GM18520 (cell line): ENCODE data around the gene PDE3A.
"Not testable (repeated sequence)": the region's sequence is repeated elsewhere in the genome, so short reads cannot be mapped to it uniquely, and the experiment has no call there.

Experiments
- ATAC-seq: cut with Tn5 transposase; IDR thresholded peaks from one replicate; pipeline ENCODE4 v1.9.1; 2021; ENCODE audit not compliant: unreplicated experiment

Gene PDE3A

DNA sequence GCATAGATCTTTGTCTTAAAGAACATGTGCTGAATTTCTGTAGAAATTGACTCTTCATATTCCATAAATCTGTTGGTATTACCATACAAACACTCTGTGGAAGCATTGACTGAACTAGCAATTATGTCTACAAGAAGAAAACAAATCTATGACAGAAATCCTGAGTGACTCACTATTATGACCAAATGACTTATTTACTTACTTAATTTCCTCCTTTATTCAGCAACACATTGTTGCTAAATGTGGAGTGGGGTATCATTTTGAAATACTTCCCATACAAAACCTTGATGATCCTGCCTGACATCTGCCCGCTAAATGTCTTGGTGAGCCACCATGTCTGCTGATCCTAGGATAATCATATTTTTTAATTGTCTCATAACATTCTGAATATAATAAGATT lies 227.7 kb downstream of the PDE3A start:
- ATAC-seq: no peak

DNA sequence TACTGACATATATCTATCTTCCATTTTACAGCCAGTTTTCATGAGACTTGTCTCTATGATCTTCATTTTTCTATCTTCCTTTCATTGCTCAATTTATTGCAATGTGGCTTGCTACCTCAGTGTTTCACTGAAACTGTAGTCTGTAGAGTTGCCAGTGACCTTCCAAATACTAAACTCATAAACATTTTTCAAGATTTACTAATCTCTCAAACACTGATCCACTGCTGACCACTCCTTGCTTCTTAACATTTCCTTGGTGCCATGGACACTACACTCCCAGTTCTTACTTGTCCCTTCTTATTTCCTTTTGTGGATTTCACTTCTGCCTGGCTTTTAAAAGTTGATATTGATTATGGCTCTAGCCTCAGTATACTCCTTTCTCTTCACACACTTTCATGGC lies 231.4 kb downstream of the PDE3A start:
- no peak for ATAC-seq

DNA sequence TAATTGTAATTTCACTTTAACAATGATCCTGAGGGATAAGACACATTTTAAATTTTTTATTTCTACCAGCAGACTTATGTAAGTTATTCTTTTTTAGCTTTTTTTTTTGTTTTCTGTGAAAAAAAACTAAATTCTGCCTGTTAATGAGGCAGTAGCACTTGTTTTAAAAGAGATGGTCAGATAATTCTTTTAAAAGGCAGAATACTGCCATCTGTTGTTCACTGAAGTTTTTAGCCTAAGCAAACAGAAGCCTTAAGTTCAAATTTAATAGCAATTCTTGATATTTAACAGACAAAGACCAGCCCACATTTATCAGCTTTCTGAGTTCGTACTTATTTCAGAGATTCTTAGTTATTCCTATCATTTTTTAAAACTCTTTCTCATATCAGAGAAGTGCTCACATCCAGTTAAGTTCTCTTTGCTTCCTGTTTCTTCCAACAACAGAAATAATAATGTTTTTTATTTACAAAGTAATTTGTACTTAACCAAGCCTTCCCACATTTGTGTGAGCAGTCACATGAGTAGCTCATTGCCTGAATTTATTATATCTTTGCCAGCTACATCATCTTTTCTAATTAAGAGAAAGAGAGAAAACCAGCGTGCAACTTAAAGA lies 233.4 kb downstream of the PDE3A start:
- no peak for ATAC-seq

DNA sequence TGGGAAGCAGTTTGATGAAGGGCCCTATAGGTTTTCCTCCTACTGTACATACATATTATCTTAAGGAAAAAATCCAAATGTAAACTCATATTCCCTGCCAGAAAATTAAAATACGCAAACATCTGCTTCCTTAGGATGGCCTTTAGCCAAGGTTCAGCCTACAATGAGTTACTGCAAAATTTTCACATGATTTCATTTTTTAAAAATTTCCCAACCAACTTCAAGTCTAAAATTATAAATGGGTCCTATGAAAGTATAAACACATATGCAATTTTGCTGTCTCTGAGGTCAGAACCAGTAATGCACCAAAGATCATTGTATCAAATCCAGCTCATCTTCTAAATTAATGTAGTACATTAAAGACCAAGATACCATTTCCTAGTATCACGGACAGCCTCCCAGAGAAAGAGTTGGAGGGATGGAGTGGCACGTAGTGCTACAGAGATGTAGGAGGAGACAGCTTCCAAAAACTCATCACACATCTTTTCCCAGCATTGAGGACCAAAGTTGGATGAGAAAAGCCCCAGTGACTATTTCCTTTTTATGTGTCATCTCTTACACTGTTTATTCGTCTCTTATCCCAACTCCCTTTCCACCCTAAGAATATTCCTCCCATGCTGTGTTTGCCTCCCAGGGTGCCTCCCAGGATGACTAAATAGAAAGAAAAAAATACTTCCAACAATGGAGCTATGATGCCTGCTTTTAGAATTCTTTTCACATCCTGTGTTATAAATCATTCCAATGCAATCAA lies 234.5 kb downstream of the PDE3A start:
- ATAC-seq: no peak

DNA sequence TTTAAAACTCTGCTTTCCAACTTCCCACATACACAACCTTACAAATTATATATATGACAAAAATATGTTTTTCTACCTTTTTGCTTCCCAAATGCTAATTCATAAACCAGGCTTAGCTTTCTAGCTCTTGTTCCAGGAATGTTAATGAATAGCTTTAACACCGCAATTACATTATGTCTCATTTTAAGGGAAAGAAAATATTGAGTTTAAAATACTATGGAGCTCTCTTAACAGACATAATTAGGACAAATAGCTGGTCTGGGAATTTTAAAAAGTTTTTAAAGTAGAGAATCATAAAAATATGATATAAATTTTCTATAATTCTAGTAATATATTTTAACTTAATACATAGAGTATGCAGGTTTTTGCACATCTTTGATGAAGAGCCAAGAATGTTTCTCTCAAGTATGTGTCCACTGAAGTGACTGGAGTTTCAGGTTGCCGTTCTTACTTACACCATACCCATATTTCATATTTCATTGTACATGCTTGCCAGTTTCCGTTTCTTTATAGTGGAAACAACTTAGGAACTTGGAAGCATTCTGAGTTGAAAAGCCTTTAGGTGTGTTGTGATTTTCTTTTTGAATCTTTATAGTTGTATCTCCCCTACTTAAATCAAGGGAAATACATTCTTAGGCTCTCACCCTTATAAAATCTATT lies 236.2 kb downstream of the PDE3A start:
- ATAC-seq: no peak

DNA sequence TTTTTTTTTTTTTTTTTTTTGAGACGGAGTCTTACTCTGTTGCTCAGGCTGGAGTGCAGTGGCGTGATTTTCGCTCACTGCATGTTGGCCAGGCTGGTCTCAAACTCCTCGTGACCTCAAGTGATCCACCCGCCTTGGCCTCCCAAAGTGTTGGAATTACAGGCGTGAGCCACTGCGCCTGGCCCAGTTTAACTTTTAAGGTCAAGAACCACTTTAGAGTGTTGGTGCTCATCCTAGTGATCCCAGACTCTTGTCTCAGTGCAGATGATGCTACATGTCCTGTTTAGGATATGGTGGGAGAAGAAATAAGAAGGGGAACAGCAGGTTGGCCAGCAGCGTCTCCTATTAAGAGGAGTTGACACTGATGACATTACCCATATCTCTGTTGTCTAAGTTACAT lies 246.7 kb downstream of the PDE3A start:
- not testable (repeated sequence) for ATAC-seq

DNA sequence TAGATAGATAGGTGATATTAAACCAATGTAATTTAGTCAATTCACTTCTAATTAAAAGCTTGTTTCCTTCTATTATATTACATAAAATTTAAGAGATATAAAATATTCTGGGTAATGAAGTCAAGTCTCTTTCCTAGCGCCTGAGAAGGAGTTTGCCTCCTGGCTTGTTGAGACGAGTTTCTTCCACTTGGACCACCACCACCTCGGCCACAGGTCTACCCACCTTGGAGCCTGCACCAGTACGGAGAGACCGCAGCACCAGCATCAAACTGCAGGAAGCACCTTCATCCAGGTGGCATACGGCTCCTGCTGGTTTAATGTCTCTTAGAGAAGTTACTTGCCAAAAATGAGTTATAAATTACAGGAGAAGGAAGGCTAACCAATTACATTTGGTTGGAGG lies 247.8 kb downstream of the PDE3A start:
- ATAC-seq: no peak

DNA sequence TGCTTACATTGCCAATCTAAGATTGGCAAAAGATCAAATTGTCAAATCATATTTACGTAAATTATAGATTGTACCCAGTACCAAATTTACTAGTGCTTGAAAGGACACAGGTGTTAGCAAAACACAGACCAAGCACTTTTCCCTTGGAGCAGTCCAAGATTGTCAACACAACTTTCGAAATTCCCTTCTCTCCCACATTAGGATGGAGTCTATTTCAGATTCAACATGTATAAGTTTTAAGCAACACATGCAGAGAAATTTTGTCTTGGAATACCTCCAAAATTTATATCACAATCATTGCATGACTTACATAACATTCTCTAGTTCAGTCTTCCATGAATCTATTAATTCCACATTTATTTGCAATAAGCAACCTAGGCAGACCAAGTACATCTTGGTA lies 251.9 kb downstream of the PDE3A start:
- ATAC-seq: no peak

DNA sequence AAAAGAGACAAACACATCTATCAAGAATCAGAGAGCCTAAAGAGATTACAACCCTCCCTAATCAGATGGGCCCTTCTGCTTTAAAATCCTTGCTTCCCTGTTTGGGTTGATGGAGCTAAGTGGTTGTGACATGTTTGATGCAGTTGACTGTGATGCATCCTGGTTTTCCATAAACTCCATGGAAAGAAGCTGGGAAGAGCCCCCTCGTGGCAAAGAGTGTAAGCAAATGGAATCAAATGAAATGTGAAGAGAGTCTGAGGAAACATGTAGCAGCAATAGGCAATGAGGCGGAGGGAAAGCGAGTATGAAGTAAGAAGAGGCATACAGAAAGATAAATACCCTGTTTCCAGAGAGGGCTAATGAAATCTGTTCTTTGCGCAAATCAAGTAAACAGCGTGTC lies 256.4 kb downstream of the PDE3A start:
- no peak for ATAC-seq

DNA sequence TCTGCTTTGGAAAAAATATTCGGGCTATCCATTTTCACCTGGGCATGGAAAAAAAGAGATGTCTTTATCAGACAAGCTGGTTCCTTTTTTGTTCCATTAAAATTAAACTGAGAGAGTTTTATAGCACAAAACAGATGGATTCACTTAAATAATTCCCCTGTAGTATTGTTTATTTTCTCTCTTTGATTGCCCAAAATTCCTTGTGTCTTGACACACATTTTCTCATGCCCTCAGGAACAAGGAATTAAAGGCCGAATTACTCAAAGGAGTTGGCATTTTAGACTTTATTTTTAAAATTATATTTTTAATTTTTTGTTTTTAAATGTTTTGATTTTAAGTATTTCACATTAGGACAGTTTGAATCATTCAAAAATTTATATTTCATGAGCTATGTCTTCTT lies 257.2 kb downstream of the PDE3A start:
- ATAC-seq: no peak

DNA sequence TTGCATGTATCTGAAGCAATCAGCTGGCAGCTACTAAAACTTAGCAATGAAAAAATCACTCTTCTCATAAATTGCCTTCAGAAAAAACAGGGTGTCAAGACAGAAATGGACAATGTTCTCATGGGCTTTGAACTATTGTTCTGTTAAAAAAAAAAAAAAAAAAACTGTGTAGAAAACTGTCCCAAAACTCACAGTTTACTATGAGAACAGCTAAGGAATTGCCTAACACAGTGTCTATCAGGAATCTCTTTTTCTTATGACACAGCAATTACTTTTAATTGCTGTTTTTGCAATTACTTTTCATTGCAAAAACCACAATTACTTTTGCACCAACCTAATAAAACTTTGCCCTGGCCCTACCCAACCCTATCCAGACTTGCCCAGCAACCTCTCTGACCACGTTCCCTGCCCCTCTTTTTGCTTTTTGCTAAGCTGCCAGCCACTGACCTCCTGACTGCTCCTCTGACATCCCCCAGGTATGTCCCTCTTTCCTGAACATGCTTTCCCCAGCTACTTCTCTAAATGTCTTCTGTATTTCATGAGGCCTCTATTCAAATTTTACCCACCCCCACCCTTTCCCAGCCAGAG lies 258.8 kb downstream of the PDE3A start:
- ATAC-seq: no peak

DNA sequence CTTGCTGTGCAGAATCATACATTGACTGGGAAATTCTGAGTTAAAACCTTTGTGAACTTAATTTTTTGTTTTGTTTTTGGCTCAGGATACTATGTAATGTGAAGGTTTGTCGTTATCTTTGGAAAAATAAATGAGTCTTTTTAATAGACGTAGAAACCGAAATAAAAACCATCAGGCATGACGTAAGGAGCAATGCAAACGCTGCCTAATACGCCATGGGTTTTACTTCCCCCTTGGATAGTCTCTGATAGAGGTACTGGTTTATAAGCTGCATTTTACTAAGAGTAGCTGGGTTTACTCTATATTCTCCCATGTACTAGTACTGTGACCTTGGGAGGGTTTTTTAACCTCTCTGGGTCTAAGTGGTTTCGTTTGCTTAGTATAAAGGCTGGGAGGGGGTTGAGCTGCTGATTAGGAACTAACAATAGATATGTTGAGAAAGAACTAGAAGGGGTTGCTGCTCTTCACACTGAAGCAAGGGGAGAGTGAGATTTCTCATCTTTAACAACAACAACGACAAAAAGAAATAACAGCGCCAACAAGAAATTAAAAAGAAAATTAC lies 260.0 kb downstream of the PDE3A start:
- no peak for ATAC-seq

DNA sequence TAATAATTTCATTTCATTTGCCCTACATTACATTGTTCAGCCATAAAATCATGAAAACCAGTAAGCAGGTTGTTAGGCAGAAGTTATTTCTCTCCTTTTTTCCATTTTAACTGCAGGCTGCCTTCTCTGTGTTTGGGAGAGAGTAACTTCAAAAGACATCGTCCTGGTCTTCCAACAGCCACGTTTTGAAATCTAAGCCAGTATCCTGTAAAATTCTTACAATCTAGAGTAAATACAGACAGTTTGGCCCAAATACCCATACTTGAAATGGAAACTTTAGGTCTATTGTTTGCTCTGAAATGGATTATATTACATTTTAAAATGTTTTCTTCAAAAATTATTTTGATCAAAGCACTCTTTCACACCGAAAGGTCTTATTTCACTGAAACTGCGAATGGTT lies 260.7 kb downstream of the PDE3A start:
- no peak for ATAC-seq

DNA sequence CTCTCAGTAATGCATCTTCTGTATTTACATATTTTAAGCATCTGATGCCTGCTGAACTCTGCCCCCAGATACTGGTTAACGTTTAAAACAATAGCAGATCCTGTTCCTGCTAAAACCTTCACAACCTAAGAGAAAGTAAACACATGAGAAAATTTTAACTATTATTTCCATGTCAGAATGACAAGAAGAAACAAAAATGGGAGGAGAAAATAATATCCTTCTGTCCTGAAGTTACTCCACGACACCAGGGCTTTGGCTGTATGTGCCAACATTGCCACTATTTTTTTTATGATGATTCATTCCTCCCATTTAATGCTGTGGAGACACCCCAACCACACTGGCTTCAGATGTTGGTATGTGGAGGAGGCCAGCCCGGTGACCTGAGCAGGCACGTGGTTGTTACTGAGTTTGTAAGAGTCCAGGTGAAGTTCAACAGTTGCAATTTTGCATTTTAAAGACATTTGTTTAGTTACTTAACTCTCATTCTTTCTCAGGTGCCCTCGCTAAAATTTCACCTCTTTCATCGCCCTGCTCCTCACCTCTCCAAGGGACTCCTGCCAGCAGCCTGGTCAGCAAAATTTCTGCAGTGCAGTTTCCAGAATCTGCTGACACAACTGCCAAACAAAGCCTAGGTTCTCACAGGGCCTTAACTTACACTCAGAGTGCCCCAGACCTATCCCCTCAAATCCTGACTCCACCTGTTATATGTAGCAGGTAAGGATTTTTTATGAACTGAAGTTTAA lies 261.2 kb downstream of the PDE3A start:
- no peak for ATAC-seq

DNA sequence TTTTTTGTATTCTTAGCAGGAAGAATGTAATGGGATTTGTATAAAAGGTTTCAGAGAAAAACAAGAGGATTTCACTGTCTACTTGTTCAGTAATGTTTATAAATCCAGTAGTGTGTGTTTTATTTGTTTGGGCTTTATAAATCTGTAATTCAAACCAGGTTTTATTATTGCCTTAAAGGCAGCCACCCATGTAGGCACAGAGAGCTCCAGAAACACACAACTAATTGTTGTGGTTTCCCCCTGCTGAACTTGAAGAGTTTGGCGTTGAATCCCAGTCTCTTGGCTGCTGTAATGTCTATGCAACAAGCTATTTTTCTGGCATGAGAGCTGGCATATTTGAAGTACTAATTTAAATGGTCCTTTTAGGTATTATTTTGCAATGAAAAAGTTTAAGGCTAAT lies 263.4 kb downstream of the PDE3A start:
- ATAC-seq: no peak

DNA sequence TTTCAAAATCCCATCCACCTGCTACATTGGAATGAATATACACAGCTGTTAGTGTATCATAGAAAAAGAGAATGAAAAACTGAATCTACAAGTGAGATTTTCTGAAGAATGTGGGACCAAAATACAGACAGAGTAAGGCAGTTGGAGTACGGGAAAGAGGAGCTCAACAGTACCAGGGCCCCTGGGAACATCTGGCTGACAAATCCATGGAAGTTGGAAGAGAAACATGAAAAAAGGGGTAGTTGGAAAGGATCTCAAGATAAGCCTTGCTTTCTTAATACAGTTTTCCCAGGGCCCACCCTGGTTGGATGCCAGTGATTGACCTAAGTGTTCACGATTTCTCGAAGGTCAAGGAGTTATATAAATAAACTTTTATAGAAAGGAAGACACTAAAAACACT lies 272.8 kb downstream of the PDE3A start:
- no peak for ATAC-seq

DNA sequence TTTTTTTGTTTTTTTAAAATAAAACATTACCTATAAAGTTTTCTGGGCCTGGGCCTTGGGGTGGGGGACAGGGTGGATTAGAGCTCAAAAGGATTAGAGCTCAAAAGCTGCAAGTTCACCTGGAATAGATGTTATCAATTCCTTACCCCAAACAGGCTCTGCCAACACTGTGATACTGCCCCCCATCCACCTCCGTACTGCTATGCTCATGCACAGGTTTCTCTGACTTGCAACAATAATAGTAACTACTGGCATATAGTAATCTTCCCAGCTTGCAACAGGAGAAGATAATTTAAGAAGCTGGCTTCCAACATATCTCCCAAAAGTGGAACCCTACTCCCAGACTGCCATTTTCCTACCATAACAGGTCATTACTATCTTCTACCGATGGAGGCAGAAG lies 275.5 kb downstream of the PDE3A start:
- ATAC-seq: no peak

DNA sequence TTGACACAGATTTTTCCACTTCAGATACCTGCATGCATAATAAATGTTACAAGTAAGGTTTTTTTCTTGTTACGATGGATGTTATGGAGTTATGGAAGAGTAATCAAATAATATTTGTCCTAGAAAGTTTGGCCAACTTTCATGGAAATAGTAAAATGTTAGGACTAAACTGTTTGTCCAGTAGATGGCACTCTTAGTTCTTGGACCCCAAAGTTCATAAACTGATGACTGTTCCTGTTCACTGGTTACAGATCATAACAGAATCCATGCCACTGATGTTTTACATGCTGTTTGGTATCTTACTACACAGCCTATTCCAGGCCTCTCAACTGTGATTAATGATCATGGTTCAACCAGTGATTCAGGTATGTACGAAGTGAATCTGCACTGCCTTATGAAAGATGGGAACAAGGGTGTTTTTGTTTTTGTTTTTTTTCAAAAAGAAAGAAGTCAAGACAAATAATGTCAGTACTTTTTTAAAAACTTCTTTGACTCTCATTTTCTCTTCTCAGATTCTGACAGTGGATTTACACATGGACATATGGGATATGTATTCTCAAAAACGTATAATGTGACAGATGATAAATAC lies 278.0 kb downstream of the PDE3A start:
- ATAC-seq: no peak

DNA sequence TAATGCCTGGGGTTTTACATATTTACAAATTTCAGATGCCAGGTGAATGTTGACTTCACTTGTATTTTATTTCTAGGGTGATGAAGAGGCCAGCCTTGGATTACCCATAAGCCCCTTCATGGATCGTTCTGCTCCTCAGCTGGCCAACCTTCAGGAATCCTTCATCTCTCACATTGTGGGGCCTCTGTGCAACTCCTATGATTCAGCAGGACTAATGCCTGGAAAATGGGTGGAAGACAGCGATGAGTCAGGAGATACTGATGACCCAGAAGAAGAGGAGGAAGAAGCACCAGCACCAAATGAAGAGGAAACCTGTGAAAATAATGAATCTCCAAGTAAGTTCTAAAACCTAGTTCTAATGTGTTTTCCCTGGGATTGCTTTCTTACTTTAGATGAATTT lies 285.5 kb downstream of the PDE3A start:
- ATAC-seq: no peak

DNA sequence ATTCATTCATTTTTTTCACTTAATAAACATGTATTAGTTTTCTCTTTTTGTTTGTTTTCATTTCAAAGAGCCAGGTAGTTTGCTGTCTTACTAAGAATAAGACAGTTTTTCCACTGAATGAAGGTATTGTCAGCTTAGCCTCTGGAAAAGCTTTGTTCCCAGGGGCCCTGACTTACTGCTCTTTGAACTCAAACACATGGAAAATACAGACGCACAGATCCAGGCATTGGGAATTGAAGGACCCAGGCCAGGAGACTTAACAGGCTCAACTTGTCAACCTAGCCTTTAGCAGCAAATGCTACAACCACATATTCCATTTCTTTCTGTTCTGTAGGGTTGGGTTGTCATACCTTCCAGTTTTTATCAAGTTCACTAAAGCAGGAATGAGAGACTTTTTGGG lies 288.3 kb downstream of the PDE3A start:
- ATAC-seq: no peak

DNA sequence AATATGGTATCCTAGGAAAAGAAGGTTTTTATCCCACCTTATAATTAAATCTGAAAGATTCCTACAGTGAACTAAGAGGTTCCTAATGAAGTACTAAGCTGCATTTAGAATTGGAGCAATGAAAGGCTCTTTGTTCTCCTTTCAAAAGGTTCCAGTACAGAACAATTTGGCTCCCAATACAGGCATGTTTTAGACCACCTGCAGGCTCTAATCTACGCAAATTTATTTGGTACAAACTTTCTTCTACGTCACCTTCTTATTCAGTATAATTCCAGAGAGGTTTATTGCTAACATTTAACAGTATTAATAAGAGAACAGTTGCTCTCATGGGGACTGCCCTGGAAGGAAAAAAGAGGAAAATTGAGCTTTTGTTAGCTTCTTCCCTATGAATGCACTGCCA lies 289.2 kb downstream of the PDE3A start:
- no peak for ATAC-seq
